CD1c-positive myeloid dendritic cell (primary cell): ENCODE measurements around the gene HSPA12B.

ENCODE experiments used
- DNase-seq: peaks from one replicate; pipeline ENCODE4 v3.0.0-alpha.2; 2016; ENCODE audit errors: extremely low spot score

The HSPA12B gene

GRCh38 chr20:3749087-3749688, 16.7 kb downstream of the HSPA12B start:
- DNase-seq = no peak

GRCh38 chr20:3749689-3750531, 17.4 kb downstream of the HSPA12B start:
- peak; percentile 47 for DNase-seq

- DNase-seq = no peak
These were observed 18.8 kb downstream of the HSPA12B start for GRCh38 chr20:3751305-3751674.

GRCh38 chr20:3751675-3752385, 19.3 kb downstream of the HSPA12B start:
- DNase-seq = peak; percentile 88

- no peak for DNase-seq
These were observed 19.9 kb downstream of the HSPA12B start for GRCh38 chr20:3752386-3752759.

GRCh38 chr20:3753098-3753497, 20.6 kb downstream of the HSPA12B start:
- peak; percentile 67 for DNase-seq

- no peak for DNase-seq
These were observed 21.2 kb downstream of the HSPA12B start for GRCh38 chr20:3753501-3754275.

- no peak for DNase-seq
These were observed 21.8 kb downstream of the HSPA12B start for GRCh38 chr20:3754276-3754630.

GRCh38 chr20:3755269-3755668, 22.8 kb downstream of the HSPA12B start:
- no peak for DNase-seq

- DNase-seq = no peak
These were observed 23.5 kb downstream of the HSPA12B start for GRCh38 chr20:3755814-3756480.

GRCh38 chr20:3757268-3757667, 24.8 kb downstream of the HSPA12B start:
- DNase-seq = no peak

GRCh38 chr20:3758566-3758965, 26.1 kb downstream of the HSPA12B start:
- DNase-seq = no peak

- DNase-seq = no peak
These were observed 26.9 kb downstream of the HSPA12B start for GRCh38 chr20:3759316-3759823.

GRCh38 chr20:3759884-3760283, 27.4 kb downstream of the HSPA12B start:
- DNase-seq = no peak

- no peak for DNase-seq
These were observed 28.3 kb downstream of the HSPA12B start for GRCh38 chr20:3760655-3761348.

- peak; percentile 77 for DNase-seq
These were observed 31.5 kb downstream of the HSPA12B start for GRCh38 chr20:3763671-3764601.

GRCh38 chr20:3764659-3765058, 32.2 kb downstream of the HSPA12B start:
- no peak for DNase-seq

- DNase-seq = peak; percentile 62
These were observed 32.8 kb downstream of the HSPA12B start for GRCh38 chr20:3765171-3765882.
